ENCODE results near the gene RNF225.
"Not testable (repeated sequence)": the region's sequence is repeated elsewhere in the genome, so short reads cannot be mapped to it uniquely, and the experiment has no call there.

The RNF225 gene

GRCh38 chr19:58372311-58373133, 22.9 kb upstream of the RNF225 start:
- Histone ChIP-seq H3F3A (ENCODE audit: control insufficient read depth, insufficient read depth) (0 out of 2 replicates have a peak, but pooled peaks cover 2% of the 10 kb centered on the region), H4K20me1 (ENCODE audit: control insufficient read depth, insufficient read depth, low read depth, low read length) (no peaks in the 10 kb centered on the region), H3K27me3 (ENCODE audit: control insufficient read depth, low read length) (no peaks in the 10 kb centered on the region), H3K9me3 (ENCODE audit: control insufficient read depth, insufficient read depth, low read length) (no peaks in the 10 kb centered on the region), H3K79me2 (ENCODE audit: control insufficient read depth, low read length) (no peaks in the 10 kb centered on the region), H3K4me2 (ENCODE audit: low read length) (no peak overlapping the region), H3K27ac (ENCODE audit: low read depth, low read length) (no peak overlapping the region), H3K4me3 (ENCODE audit: low read length) (no peak overlapping the region), H3K4me1 (ENCODE audit: control insufficient read depth, low read length) (no peaks in the 10 kb centered on the region), H3K36me3 (ENCODE audit: control insufficient read depth, low read length) (no peaks in the 10 kb centered on the region), H3K9me2 (replicated peaks; ENCODE audit: control insufficient read depth, low read length) (no peaks in the 10 kb centered on the region)
- TF ChIP-seq EZH2phosphoT487 (IDR thresholded peaks at IDR 0.05; ENCODE audit: borderline replicate concordance, low read length) (no peak), CTCF (IDR thresholded peaks at IDR 0.05; ENCODE audit: low read depth, low read length, poor library complexity, severe bottlenecking) (no peak)

GRCh38 chr19:58374200-58374599, 21.3 kb upstream of the RNF225 start:
- Histone ChIP-seq H3K9me2 (replicated peaks; ENCODE audit: control insufficient read depth, low read length) (no peaks in the 10 kb centered on the region), H4K20me1 (ENCODE audit: control insufficient read depth, insufficient read depth, low read depth, low read length) (no peaks in the 10 kb centered on the region), H3F3A (ENCODE audit: control insufficient read depth, insufficient read depth) (0 out of 2 replicates have a peak, but pooled peaks cover 2% of the 10 kb centered on the region), H3K27ac (ENCODE audit: low read depth, low read length) (no peak overlapping the region), H3K4me2 (ENCODE audit: low read length) (no peak overlapping the region), H3K79me2 (ENCODE audit: control insufficient read depth, low read length) (peaks cover 2% of the 10 kb centered on the region), H3K27me3 (ENCODE audit: control insufficient read depth, low read length) (no peaks in the 10 kb centered on the region), H3K4me1 (ENCODE audit: control insufficient read depth, low read length) (peaks cover 4% of the 10 kb centered on the region), H3K9me3 (ENCODE audit: control insufficient read depth, insufficient read depth, low read length) (no peaks in the 10 kb centered on the region), H3K4me3 (ENCODE audit: low read length) (no peak overlapping the region), H3K36me3 (ENCODE audit: control insufficient read depth, low read length) (no peaks in the 10 kb centered on the region)
- no peak for TF ChIP-seq CTCF (IDR thresholded peaks at IDR 0.05; ENCODE audit: low read depth, low read length, poor library complexity, severe bottlenecking)
- no peak for TF ChIP-seq EZH2phosphoT487 (IDR thresholded peaks at IDR 0.05; ENCODE audit: borderline replicate concordance, low read length)

- not testable (repeated sequence) for H3K36me3 ChIP-seq (ENCODE audit: control insufficient read depth, low read length); H3K9me3 ChIP-seq (ENCODE audit: control insufficient read depth, insufficient read depth, low read length); H3K27ac ChIP-seq (ENCODE audit: low read depth, low read length); H3K4me3 ChIP-seq (ENCODE audit: low read length); H4K20me1 ChIP-seq (ENCODE audit: control insufficient read depth, insufficient read depth, low read depth, low read length); H3K27me3 ChIP-seq (ENCODE audit: control insufficient read depth, low read length); H3K4me2 ChIP-seq (ENCODE audit: low read length); H3K9me2 ChIP-seq (replicated peaks; ENCODE audit: control insufficient read depth, low read length); H3F3A ChIP-seq (ENCODE audit: control insufficient read depth, insufficient read depth)
- H3K4me1 ChIP-seq (ENCODE audit: control insufficient read depth, low read length): peaks cover 15% of the 10 kb centered on the region
- H3K79me2 ChIP-seq (ENCODE audit: control insufficient read depth, low read length): peaks cover 18% of the 10 kb centered on the region
These were observed 18.7 kb upstream of the RNF225 start for GRCh38 chr19:58376724-58377123.

- H3F3A ChIP-seq (ENCODE audit: control insufficient read depth, insufficient read depth): no peaks in the 10 kb centered on the region
- TF ChIP-seq EZH2phosphoT487 (IDR thresholded peaks at IDR 0.05; ENCODE audit: borderline replicate concordance, low read length) (no peak), CTCF (IDR thresholded peaks at IDR 0.05; ENCODE audit: low read depth, low read length, poor library complexity, severe bottlenecking) (no peak)
- no peaks in the 10 kb centered on the region for H3K36me3 ChIP-seq (ENCODE audit: control insufficient read depth, low read length)
- peaks cover 26% of the 10 kb centered on the region for H3K79me2 ChIP-seq (ENCODE audit: control insufficient read depth, low read length)
- H3K9me2 ChIP-seq (replicated peaks; ENCODE audit: control insufficient read depth, low read length): no peaks in the 10 kb centered on the region
- H3K4me1 ChIP-seq (ENCODE audit: control insufficient read depth, low read length): peaks cover 27% of the 10 kb centered on the region
- H3K27me3 ChIP-seq (ENCODE audit: control insufficient read depth, low read length): no peaks in the 10 kb centered on the region
- H3K27ac ChIP-seq (ENCODE audit: low read depth, low read length): no peak overlapping the region
- no peaks in the 10 kb centered on the region for H4K20me1 ChIP-seq (ENCODE audit: control insufficient read depth, insufficient read depth, low read depth, low read length)
- no peaks in the 10 kb centered on the region for H3K9me3 ChIP-seq (ENCODE audit: control insufficient read depth, insufficient read depth, low read length)
- H3K4me2 ChIP-seq (ENCODE audit: low read length): peak overlapping the region; percentile 82
- peak overlapping the region; percentile 75 for H3K4me3 ChIP-seq (ENCODE audit: low read length)
These were observed 16.2 kb upstream of the RNF225 start for GRCh38 chr19:58379246-58379645.
